Measurements from ENCODE around the gene RPS2.

GRCh38 chr16:1998360-1998835, 33.8 kb upstream of the RPS2 start:
- TF ChIP-seq CTCF (IDR thresholded peaks at IDR 0.05; ENCODE audit: poor library complexity): no peak
- TF ChIP-seq EZH2phosphoT487 (IDR thresholded peaks at IDR 0.05; ENCODE audit: low read depth, severe bottlenecking, unreplicated experiment): no peak
- TF ChIP-seq EZH2 (IDR thresholded peaks at IDR 0.05; ENCODE audit: borderline replicate concordance): no peak
